Natural killer cell (primary cell): Measurements from ENCODE around the gene ABCC8. TPM values are rescaled to one million over a fixed set of nuclear protein-coding genes. Genes with fewer than 3 reads are reported as not detected.

Experiments
- ATAC-seq, 3 donors: fragments of 150-1000 bp in 2 of 3; fragments of 200-7000 bp in 1 of 3; cut with Tn5 transposase; 1 replicate in 1 of 3; 2 replicates in 2 of 3; pipeline ENCODE4 v1.10.0; 2021; ENCODE audit warnings: mild to moderate bottlenecking in 2 of 3, moderate library complexity in 2 of 3
- DNase-seq, 2 donors: peaks; one replicate each; pipeline versions ENCODE4 v3.0.0 to v3.0.0-alpha.2; 2013 to 2021; ENCODE audit warnings: mixed read lengths in 1 of 2
- H3K27ac ChIP-seq: one replicate; pipeline ENCODE4 v1.5.1; 2013; ENCODE audit warnings: mild to moderate bottlenecking, low read length
- H3K27me3 ChIP-seq: one replicate; pipeline ENCODE4 v1.6.1; 2013; ENCODE audit warnings: low read length; ENCODE audit not compliant: control insufficient read depth, insufficient read depth
- H3K36me3 ChIP-seq: one replicate; pipeline ENCODE4 v1.6.1; 2013; ENCODE audit warnings: low read length; ENCODE audit not compliant: control insufficient read depth, insufficient read depth
- H3K4me1 ChIP-seq: one replicate; pipeline ENCODE4 v1.6.1; 2013; ENCODE audit warnings: low read length; ENCODE audit not compliant: control insufficient read depth, insufficient read depth
- H3K4me3 ChIP-seq: one replicate; pipeline ENCODE4 v1.5.1; 2013; ENCODE audit warnings: low read length
- H3K9me3 ChIP-seq: one replicate; pipeline ENCODE4 v1.6.1; 2013; ENCODE audit warnings: low read length; ENCODE audit not compliant: control insufficient read depth, insufficient read depth
- H3K27ac Mint-ChIP-seq, 2 donors: one replicate each; pipeline ENCODE4 v1.8.0; 2022; ENCODE audit warnings: mild to moderate bottlenecking in 2 of 2, mixed read lengths in 2 of 2, moderate library complexity in 1 of 2
- H3K27me3 Mint-ChIP-seq, 2 donors: one replicate each; pipeline ENCODE4 v1.8.0; 2022; ENCODE audit warnings: low read depth in 2 of 2, mixed read lengths in 2 of 2
- H3K36me3 Mint-ChIP-seq: one replicate; pipeline ENCODE4 v1.8.0; 2022; ENCODE audit warnings: mixed read lengths
- H3K4me1 Mint-ChIP-seq, 2 donors: one replicate each; pipeline ENCODE4 v1.8.0; 2022; ENCODE audit warnings: mixed read lengths in 2 of 2
- H3K4me3 Mint-ChIP-seq: one replicate; pipeline ENCODE4 v1.8.0; 2022; ENCODE audit warnings: mild to moderate bottlenecking, moderate library complexity, mixed read lengths
- H3K9me3 Mint-ChIP-seq, 2 donors: one replicate each; pipeline ENCODE4 v1.8.0; 2022; ENCODE audit warnings: mixed read lengths in 2 of 2
- WGBS: methylation state at CpG from one replicate; pipeline ENCODE4 v1.1.7; 2013; ENCODE audit warnings: missing lambda C conversion rate; ENCODE audit not compliant: insufficient coverage; 5-methylcytosine and 5-hydroxymethylcytosine counted together
- intact Hi-C: fragments of 100-400 bp; cut with micrococcal nuclease; formaldehyde crosslinking; loops from one replicate; pipeline ENCODE4 v1.14.2; 2022
- total RNA-seq, 4 donors: library from RNA; stranded (reverse); fragments of 120-200 nt in 1 of 4; gene quantifications; one replicate each; pipeline versions ENCODE4 v1.2.3 to v1.2.4, GENCODE V29; 2013 to 2022
- TF ChIP-seq, protein P1 (sequence below): fragments of 200-600 bp; IDR thresholded peaks from one replicate; pipeline ENCODE4 v1.8.0; 2022; ENCODE audit warnings: antibody characterized with exemption

Gene ABCC8
- total RNA-seq, 3 donors from 2014 or later (not counting 1 experiment from before 2014, with no cell fraction given): not detected

GRCh38 chr11:17423533-17424310, 52.9 kb downstream of the ABCC8 start:
- H3K27ac ChIP-seq: no peak overlapping the region
- no peaks in the 10 kb centered on the region for H3K36me3 Mint-ChIP-seq
- H3K27me3 ChIP-seq: no peaks in the 10 kb centered on the region
- intact Hi-C loops: no loop called here
- TF ChIP-seq, protein P1, sequence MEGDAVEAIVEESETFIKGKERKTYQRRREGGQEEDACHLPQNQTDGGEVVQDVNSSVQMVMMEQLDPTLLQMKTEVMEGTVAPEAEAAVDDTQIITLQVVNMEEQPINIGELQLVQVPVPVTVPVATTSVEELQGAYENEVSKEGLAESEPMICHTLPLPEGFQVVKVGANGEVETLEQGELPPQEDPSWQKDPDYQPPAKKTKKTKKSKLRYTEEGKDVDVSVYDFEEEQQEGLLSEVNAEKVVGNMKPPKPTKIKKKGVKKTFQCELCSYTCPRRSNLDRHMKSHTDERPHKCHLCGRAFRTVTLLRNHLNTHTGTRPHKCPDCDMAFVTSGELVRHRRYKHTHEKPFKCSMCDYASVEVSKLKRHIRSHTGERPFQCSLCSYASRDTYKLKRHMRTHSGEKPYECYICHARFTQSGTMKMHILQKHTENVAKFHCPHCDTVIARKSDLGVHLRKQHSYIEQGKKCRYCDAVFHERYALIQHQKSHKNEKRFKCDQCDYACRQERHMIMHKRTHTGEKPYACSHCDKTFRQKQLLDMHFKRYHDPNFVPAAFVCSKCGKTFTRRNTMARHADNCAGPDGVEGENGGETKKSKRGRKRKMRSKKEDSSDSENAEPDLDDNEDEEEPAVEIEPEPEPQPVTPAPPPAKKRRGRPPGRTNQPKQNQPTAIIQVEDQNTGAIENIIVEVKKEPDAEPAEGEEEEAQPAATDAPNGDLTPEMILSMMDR: no peak
- H3K27me3 Mint-ChIP-seq: peaks cover 17 to 24% of the 10 kb centered on the region in 2 donors
- no peak for DNase-seq
- H3K9me3 ChIP-seq: no peaks in the 10 kb centered on the region
- no peaks in the 10 kb centered on the region for H3K36me3 ChIP-seq
- no peak overlapping the region for H3K4me3 Mint-ChIP-seq
- no peaks in the 10 kb centered on the region for H3K4me1 Mint-ChIP-seq
- no peak overlapping the region for H3K27ac Mint-ChIP-seq
- H3K4me3 ChIP-seq: no peak overlapping the region
- no peaks in the 10 kb centered on the region for H3K9me3 Mint-ChIP-seq
- 87% methylated on average over 10 of the region's 11 CpGs for WGBS
- no peaks in the 10 kb centered on the region for H3K4me1 ChIP-seq
- no peak for ATAC-seq

DNA sequence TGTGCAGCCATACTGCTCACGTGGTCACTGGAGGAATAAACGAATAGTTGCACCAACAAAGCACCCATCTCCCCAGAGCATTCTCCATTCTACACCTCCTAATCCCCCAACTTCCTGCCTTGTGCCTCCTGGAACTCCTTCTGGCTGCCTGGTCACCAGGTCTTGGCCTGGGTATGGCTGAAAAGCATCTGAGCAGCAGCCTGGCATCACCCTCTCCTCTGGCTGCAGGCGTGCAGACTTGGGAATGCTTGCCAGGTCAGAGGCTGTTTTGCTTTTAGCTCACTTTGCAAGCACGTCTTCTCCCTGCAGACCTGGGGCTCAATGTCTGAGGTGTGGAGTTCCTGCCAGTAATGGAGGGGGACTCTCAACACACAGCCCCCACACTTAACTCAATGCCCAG, 54.9 kb downstream of the ABCC8 start:
- Mint-ChIP-seq H3K9me3 (no peaks in the 10 kb centered on the region), H3K4me3 (no peak overlapping the region)

DNA sequence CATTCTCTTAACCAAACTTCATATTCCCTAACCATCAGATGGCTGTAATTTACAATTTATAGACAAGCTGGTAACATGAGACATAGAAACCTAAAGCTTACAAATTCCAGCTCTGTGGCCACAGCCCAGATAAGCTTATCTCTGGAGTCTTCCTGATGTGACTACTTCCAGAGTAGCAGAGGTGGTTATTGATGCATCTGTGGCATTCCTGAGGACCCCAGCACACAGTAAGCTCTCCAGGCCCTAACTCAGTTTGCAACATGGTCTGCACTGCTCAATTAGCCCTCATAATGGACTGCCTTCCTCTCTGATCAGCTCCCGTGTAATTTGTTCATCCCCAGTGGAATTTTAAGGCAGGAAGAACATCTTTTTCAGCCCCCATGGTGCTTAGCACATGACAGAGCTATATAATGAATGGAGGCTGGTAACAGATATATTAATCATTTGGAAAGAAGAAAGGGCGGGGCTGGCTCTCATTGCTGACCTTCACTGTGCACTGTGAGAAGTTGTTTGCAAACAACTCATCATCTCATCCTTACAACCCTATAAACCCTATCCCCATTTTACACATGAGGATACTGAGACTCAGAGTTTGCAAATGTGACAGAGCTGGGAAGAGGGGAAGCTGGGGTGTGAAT, 58.1 kb downstream of the ABCC8 start:
- H3K27me3 ChIP-seq: no peaks in the 10 kb centered on the region

More for the DNA sequence above, 54.9 kb downstream of the ABCC8 start:
- ATAC-seq: no peak
- Histone ChIP-seq H3K4me3 (no peak overlapping the region), H3K27me3 (no peaks in the 10 kb centered on the region), H3K9me3 (no peaks in the 10 kb centered on the region), H3K36me3 (no peaks in the 10 kb centered on the region), H3K4me1 (no peaks in the 10 kb centered on the region), H3K27ac (no peak overlapping the region)
- 79% methylated on average over 3 of the region's 4 CpGs for WGBS
- H3K36me3 Mint-ChIP-seq: no peaks in the 10 kb centered on the region
- TF ChIP-seq, protein P1: no peak
- DNase-seq: no peak
- no peak overlapping the region for H3K27ac Mint-ChIP-seq
- intact Hi-C loops: no loop called here
- peaks cover 25 to 28% of the 10 kb centered on the region in 2 donors for H3K27me3 Mint-ChIP-seq
- no peaks in the 10 kb centered on the region for H3K4me1 Mint-ChIP-seq

More for the DNA sequence above, 58.1 kb downstream of the ABCC8 start:
- H3K4me3 Mint-ChIP-seq: no peak overlapping the region
- Histone ChIP-seq H3K9me3 (no peaks in the 10 kb centered on the region), H3K4me3 (no peak overlapping the region), H3K27ac (no peak overlapping the region), H3K4me1 (no peaks in the 10 kb centered on the region), H3K36me3 (no peaks in the 10 kb centered on the region)
- H3K27me3 Mint-ChIP-seq: peaks cover 25 to 30% of the 10 kb centered on the region in 2 donors
- DNase-seq: no peak
- no peaks in the 10 kb centered on the region for H3K36me3 Mint-ChIP-seq
- TF ChIP-seq, protein P1: no peak
- intact Hi-C loops: no loop called here
- ATAC-seq: no peak
- no peak overlapping the region for H3K27ac Mint-ChIP-seq
- no peaks in the 10 kb centered on the region for H3K4me1 Mint-ChIP-seq
- no peaks in the 10 kb centered on the region for H3K9me3 Mint-ChIP-seq
- 45% methylated on average over 1 of the region's 2 CpGs for WGBS
